Kidney (tissue), 14 donors: ENCODE data around the gene CSF2RB. TPM values are rescaled to one million over a fixed set of nuclear protein-coding genes. Genes with fewer than 3 reads are reported as not detected.

Experiments
- DNase-seq, 5 donors: peaks; one replicate each; pipeline ENCODE4 v3.0.0-alpha.2; 2013 to 2020
- FAIRE-seq: peaks from 2 replicates; lab custom pipeline; 2012; peaks lifted over from hg19 to GRCh38; lab: Jason Lieb, UNC
- H3K27ac ChIP-seq, 2 donors: one replicate each; pipeline ENCODE4 v1.7.0; 2013; ENCODE audit warnings: low read depth in 2 of 2, low read length in 2 of 2, inconsistent platforms in 1 of 2
- H3K27me3 ChIP-seq: one replicate; pipeline ENCODE4 v1.7.1; 2013; ENCODE audit warnings: low read length, inconsistent platforms; ENCODE audit not compliant: control insufficient read depth, insufficient read depth
- H3K36me3 ChIP-seq, 3 donors: one replicate each; pipeline versions ENCODE4 v1.7.0 to v1.7.1; 2013; ENCODE audit warnings: low read length in 3 of 3, control low read depth in 1 of 3, inconsistent platforms in 1 of 3; ENCODE audit not compliant: insufficient read depth in 3 of 3, control insufficient read depth in 2 of 3
- H3K4me1 ChIP-seq, 3 donors: one replicate each; pipeline versions ENCODE4 v1.7.0 to v1.7.1; 2013; ENCODE audit warnings: low read length in 3 of 3, inconsistent platforms in 1 of 3, low read depth in 1 of 3; ENCODE audit not compliant: control insufficient read depth in 2 of 3, insufficient read depth in 2 of 3
- H3K4me3 ChIP-seq, 3 donors: one replicate each; pipeline versions ENCODE4 v1.7.0 to v1.8.1; 2013; ENCODE audit warnings: low read length in 3 of 3, control low read depth in 1 of 3, inconsistent platforms in 1 of 3
- H3K9ac ChIP-seq, 3 donors: one replicate each; pipeline versions ENCODE4 v1.7.0 to v1.7.1; 2013; ENCODE audit warnings: low read length in 3 of 3, control low read depth in 1 of 3, inconsistent platforms in 1 of 3
- H3K9me3 ChIP-seq, 3 donors: one replicate each; pipeline versions ENCODE4 v1.7.0 to v1.7.1; 2013; ENCODE audit warnings: low read length in 3 of 3, control low read depth in 1 of 3, inconsistent platforms in 1 of 3; ENCODE audit not compliant: control insufficient read depth in 2 of 3, insufficient read depth in 1 of 3
- CTCF ChIP-seq: IDR thresholded peaks from 3 replicates; pipeline ENCODE4 v1.5.1; 2012; ENCODE audit warnings: mild to moderate bottlenecking, moderate library complexity, borderline replicate concordance; ENCODE audit not compliant: insufficient read depth; ENCODE audit errors: extremely low read depth
- intact Hi-C: fragments of 100-400 bp; cut with DNase I; formaldehyde crosslinking; loops from one replicate; pipeline ENCODE4 v1.11.1; 2022
- polyA plus RNA-seq: library from polyadenylated mRNA; stranded (reverse); fragments of 350-450 nt; fragmentation: Illumina TruSeq; extraction: RNeasy Lipid Tissue Mini Kit (QIAGEN cat#74804); gene quantifications from one replicate; pipeline ENCODE4 v1.2.3, GENCODE V29; 2014; ENCODE audit warnings: low read depth, low replicate concordance; ENCODE audit not compliant: insufficient read depth
- total RNA-seq: library from RNA; stranded (reverse); fragmentation: NEBNext Ultra II Directional; extraction: Animal tissue kit (Norgen Biotek cat#: 25700); gene quantifications from one replicate; pipeline ENCODE4 v1.2.1, GENCODE V29; 2021
- donor health status: control.
- donor health status: control.
- donor health status: control.
- donor health status: control.
- donor health status: control.
- donor health status: DM: yes; HTN: yes; CAD: no.
- donor health status: Normal renal cell carcinoma (clear cell type).

CSF2RB gene
- total and polyA plus RNA-seq, 2 donors from 2014 or later, result 1.0 to 11.4 TPM

- Histone ChIP-seq H3K9ac (no peak overlapping the region), H3K36me3 (no peaks in the 10 kb centered on the region), H3K4me3 (no peak overlapping the region), H3K27me3 (no peaks in the 10 kb centered on the region), H3K4me1 (no peaks in the 10 kb centered on the region), H3K27ac (no peak overlapping the region), H3K9me3 (peaks cover 0 to 2% (median 0%) of the 10 kb centered on the region in 3 donors)
- intact Hi-C loops, result no loop called here
- DNase-seq (no peak), FAIRE-seq (no peak)
- no peak for TF ChIP-seq CTCF
Observed at GRCh38 chr22:36884349-36885158, 28.9 kb upstream of the CSF2RB start.

GRCh38 chr22:36885474-36885873 is 28.0 kb upstream of the CSF2RB start:
- DNase-seq (no peak), FAIRE-seq (no peak)
- intact Hi-C loops, result no loop called here
- Histone ChIP-seq H3K27me3 (no peaks in the 10 kb centered on the region), H3K9me3 (peaks cover 0 to 2% (median 0%) of the 10 kb centered on the region in 3 donors), H3K9ac (no peak overlapping the region), H3K36me3 (no peaks in the 10 kb centered on the region), H3K27ac (no peak overlapping the region), H3K4me1 (no peaks in the 10 kb centered on the region), H3K4me3 (no peak overlapping the region)
- no peak for TF ChIP-seq CTCF

GRCh38 chr22:36886016-36886415 is 27.4 kb upstream of the CSF2RB start:
- H3K9ac ChIP-seq, result no peak overlapping the region
- intact Hi-C loops, result no loop called here
- no peaks in the 10 kb centered on the region for H3K36me3 ChIP-seq
- H3K27me3 ChIP-seq, result no peaks in the 10 kb centered on the region
- no peak for FAIRE-seq
- no peak overlapping the region for H3K4me3 ChIP-seq
- TF ChIP-seq CTCF, result no peak
- H3K27ac ChIP-seq, result no peak overlapping the region
- DNase-seq, result no peak
- H3K9me3 ChIP-seq, result peaks cover 0 to 2% (median 0%) of the 10 kb centered on the region in 3 donors
- H3K4me1 ChIP-seq, result no peaks in the 10 kb centered on the region

GRCh38 chr22:36887162-36887561 is 26.3 kb upstream of the CSF2RB start:
- no peaks in the 10 kb centered on the region for H3K36me3 ChIP-seq
- DNase-seq, result no peak
- H3K9ac ChIP-seq, result no peak overlapping the region
- no peak for TF ChIP-seq CTCF
- H3K27me3 ChIP-seq, result no peaks in the 10 kb centered on the region
- no peaks in the 10 kb centered on the region for H3K4me1 ChIP-seq
- intact Hi-C loops, result no loop called here
- no peak overlapping the region for H3K27ac ChIP-seq
- FAIRE-seq, result no peak
- H3K9me3 ChIP-seq, result no peaks in the 10 kb centered on the region
- H3K4me3 ChIP-seq, result no peak overlapping the region
